ENCODE results near the gene AQP9.
"Not testable (repeated sequence)": the region's sequence is repeated elsewhere in the genome, so short reads cannot be mapped to it uniquely, and the experiment has no call there.

- not testable (repeated sequence) for TF ChIP-seq CEBPB (IDR thresholded peaks at IDR 0.05; ENCODE audit: low read depth, low read length); POLR2A (IDR thresholded peaks at IDR 0.05; ENCODE audit: control extremely low read depth in 1 of 2, low read depth in 2 of 2, low read length in 2 of 2); POLR2AphosphoS5 (IDR thresholded peaks at IDR 0.05; ENCODE audit: low read depth, low read length); MAFK (IDR thresholded peaks at IDR 0.05; ENCODE audit: low read depth, low read length); CTCF (IDR thresholded peaks at IDR 0.05; ENCODE audit: control extremely low read depth in 1 of 3, insufficient read depth in 1 of 3, low read depth in 1 of 3, low read length in 3 of 3); SIN3A (conservative IDR thresholded peaks at IDR 0.05 in 1 of 2, IDR thresholded peaks at IDR 0.05 in 1 of 2; ENCODE audit: low read depth in 1 of 2, low read length in 2 of 2); ATF3 (IDR thresholded peaks at IDR 0.05; ENCODE audit: insufficient read depth, low read depth, low read length); RAD21 (IDR thresholded peaks at IDR 0.05 in 1 of 2, conservative IDR thresholded peaks at IDR 0.05 in 1 of 2; ENCODE audit: low read depth in 2 of 2, low read length in 2 of 2); SIX5 (IDR thresholded peaks at IDR 0.05; ENCODE audit: low read depth, low read length); CHD1 (IDR thresholded peaks at IDR 0.05; ENCODE audit: low read depth, low read length); TCF12 (IDR thresholded peaks at IDR 0.05; ENCODE audit: low read depth, low read length); EP300 (IDR thresholded peaks at IDR 0.05; ENCODE audit: borderline replicate concordance in 1 of 2, low read depth in 2 of 2, low read length in 2 of 2); CBX5 (IDR thresholded peaks at IDR 0.05; ENCODE audit: low read depth, low read length)
Measured at GRCh38 chr15:58208217-58208616, 70.0 kb downstream of the AQP9 start.
